Activated naive CD4-positive, alpha-beta T cell treated with anti-CD3 and anti-CD28 coated beads, Interleukin-2, amount 50 U/mL, for 16 hours (primary cell): Measurements from ENCODE around the gene GLT1D1.
A peak's percentile ranks its signal among the peaks of the same experiment; 100 is the strongest.
"Not testable (repeated sequence)": the region's sequence is repeated elsewhere in the genome, so short reads cannot be mapped to it uniquely, and the experiment has no call there.

Experiments used
- DNase-seq: peaks from one replicate; pipeline ENCODE4 v3.0.0-alpha.2; 2020

The GLT1D1 gene

DNA sequence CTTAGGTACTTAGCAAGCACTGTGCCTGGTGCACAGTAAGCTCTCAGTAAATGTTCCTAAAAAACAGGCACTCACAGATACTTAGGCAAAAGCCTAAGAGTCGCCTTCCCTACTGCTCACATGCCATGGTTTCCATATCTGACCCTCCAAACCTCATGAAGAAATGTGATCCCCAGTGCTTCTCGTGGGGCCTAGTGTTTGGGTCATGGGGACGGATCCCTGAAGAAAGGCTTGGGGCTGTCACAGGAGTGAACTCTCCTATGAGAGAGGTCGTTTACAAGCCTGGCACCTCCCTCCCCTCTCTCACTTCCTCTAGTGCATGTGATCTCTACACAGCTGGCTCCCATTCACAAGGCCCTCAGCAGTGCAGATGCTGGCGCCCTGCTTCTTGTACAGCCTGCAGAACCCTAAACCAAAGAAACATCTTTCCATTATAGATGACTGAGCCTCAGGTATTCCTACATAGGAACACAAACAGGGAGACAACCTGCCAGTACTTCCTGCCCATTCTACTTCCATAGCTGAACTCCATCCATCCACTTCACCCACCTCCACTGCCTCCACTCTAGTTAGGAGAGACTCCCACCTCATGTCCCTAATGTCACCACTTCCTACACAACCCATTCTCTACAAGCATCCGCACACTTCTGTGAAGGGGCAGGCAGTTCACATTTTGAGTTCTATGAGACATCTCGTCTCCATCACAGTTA, 32.4 kb upstream of the GLT1D1 start:
- no peak for DNase-seq

- no peak for DNase-seq
Measured at GRCh38 chr12:128823216-128823915, 29.9 kb upstream of the GLT1D1 start.

GRCh38 chr12:128823916-128824839, 29.1 kb upstream of the GLT1D1 start, which contains the start of gene SLC15A4:
Gene SLC15A4, minus strand, starts transcription at chr12:128823958. Its CDS starts 15 bp downstream, at chr12:128823943.
- DNase-seq, result peak; percentile 93

- DNase-seq, result no peak
Measured at GRCh38 chr12:128825835-128826234, 27.4 kb upstream of the GLT1D1 start.

DNA sequence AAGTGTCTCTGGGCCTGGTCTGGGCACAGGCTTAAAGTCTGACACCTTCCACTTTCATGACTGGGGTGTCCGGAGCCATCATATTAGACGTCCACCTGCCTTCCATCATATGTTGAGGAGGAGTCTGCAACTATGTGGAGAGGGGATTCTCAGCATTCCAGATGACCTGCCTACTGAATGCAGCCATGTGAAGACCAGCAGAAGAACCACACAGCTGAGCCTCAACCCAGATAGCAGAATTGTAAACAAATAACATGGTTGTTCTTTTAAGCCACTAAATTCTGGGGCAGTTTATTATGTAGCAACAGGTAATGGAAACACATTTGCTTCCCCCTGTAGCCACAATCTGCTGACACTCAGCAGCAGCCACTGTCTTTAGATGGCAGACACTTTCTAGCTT, 25.6 kb upstream of the GLT1D1 start:
- DNase-seq, result no peak

GRCh38 chr12:128829861-128830504, 23.3 kb upstream of the GLT1D1 start:
- DNase-seq, result no peak

DNA sequence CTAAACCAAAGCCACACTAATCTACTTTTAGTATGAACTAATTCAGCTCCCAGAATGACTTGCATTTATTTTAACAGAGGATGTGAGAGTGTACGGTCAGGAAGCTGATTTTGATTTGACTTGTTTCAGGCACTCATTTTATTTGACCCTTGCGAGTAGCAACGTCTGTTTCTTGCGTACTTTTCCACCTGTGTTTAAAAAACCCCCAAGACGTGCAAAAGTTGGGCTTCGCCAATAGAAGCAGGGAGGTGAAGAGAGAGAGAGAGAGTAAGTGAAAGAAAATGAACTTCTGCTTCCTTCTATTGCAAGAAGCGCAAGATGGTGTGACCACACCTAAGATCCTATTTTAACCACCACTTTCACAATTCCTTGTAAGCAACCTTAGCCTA, 22.8 kb upstream of the GLT1D1 start:
- DNase-seq, result no peak

- no peak for DNase-seq
Measured at GRCh38 chr12:128833418-128833817, 19.9 kb upstream of the GLT1D1 start.

DNA sequence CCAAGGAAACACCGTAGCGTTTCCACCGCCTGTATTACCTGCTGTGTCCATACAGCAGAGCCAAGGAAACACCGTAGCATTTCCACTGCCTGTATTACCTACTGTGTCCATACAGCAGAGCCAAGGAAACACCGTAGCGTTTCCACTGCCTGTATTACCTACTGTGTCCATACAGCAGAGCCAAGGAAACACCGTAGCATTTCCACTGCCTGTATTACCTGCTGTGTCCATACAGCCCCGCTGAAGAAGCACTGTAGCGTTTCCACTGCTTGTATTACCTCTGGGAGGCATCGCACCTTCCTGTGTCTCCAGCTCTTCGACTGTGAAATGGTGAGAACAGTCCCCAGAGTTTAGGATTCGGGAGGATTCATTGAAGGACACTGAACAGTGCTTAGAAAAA, 13.4 kb upstream of the GLT1D1 start:
- DNase-seq, result not testable (repeated sequence)

DNA sequence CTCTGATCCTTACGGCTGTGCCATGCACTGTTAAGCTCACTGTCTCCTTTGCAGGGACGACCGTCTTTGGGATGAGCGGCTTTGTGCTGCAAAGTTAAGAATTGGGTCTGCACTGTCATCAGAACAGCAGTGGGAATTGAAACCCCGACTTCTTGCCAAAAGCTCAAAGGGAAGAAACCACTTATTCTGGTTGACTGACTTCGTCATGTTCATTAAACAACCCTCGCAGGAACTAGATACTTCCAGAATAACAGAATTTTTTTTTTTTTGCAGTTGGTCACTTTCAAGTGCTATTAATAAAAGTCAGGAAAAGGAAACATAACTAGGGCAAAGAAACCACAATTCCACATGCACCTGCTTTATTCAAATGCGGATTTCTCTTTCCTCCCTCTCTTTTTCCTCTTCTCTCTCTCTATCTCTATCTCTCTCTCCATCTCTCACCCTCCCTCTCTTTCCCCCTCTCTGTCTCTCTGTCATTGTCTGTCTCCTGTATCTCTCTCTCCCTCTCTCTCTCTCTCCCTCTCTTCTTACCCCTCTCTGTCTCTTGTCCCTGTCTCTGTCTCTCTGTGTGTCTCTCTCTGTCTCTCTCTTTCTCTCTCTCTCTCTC, 12.3 kb upstream of the GLT1D1 start:
- DNase-seq, result no peak

GRCh38 chr12:128842579-128842978, 10.7 kb upstream of the GLT1D1 start:
- no peak for DNase-seq

GRCh38 chr12:128843538-128843937, 9.7 kb upstream of the GLT1D1 start:
- DNase-seq, result no peak

GRCh38 chr12:128844031-128844635, 9.1 kb upstream of the GLT1D1 start:
- no peak for DNase-seq

DNA sequence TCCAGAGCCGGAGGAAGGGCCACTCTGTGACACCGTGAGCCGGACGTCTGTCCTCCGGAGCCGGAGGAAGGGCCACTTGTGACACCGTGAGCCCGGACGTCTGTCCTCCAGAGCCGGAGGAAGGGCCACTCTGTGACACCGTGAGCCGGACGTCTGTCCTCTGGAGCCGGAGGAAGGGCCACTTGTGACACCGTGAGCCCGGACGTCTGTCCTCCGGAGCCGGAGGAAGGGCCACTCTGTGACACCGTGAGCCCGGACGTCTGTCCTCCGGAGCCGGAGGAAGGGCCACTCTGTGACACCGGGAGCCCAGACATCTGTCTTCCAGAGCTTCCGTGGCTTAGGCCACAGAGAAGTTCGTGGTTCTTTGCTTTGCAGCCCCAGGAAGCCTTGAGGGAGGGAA, 6.6 kb upstream of the GLT1D1 start:
- not testable (repeated sequence) for DNase-seq

DNA sequence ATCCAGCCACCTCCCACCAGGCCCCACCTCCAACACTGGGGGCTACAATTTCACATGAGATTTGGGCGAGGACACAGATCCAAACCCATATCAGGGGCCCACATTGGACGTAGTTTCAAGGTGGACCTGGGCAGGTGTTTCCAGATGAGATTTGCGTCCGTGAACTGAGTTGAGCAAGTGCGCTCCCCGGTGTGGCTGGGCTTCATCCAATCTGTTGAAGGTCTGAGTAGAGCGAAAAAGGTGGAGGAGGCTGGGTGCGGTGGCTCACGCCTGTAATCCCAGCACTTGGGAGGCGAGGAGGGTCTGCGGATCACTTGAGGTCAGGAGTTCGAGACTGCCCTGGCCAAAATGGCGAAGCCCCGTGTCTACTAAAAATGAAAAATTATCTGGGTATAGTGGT, 4.9 kb upstream of the GLT1D1 start:
- DNase-seq, result no peak

- not testable (repeated sequence) for DNase-seq
Measured at GRCh38 chr12:128849806-128850205, 3.5 kb upstream of the GLT1D1 start.

DNA sequence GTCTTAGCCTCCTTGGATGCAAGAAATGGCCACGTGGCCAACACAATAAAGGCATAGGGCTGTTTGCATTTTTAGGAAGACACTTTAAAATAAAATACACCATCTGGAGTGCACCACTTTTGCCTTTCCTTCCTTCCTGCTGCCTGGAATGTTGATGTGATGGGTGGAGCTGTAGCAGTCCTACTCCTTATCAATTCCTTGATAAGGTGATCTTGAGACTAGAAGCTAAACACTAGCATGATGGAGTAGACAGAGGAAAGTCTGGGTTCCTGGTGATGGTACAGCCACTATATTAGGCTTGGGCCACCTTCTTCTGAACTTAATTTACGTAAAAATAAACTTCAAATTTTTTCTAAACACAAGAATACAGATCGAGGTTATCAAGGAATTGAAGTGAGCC, 2.9 kb upstream of the GLT1D1 start:
- DNase-seq, result no peak

- DNase-seq, result not testable (repeated sequence)
Measured at GRCh38 chr12:128851429-128851828, 1.8 kb upstream of the GLT1D1 start.

GRCh38 chr12:128852026-128852698, 1.1 kb upstream of the GLT1D1 start:
- DNase-seq, result no peak

GRCh38 chr12:128853600-128854197, 421 bp downstream of the GLT1D1 start:
- DNase-seq, result no peak
